ENCODE measurements around the gene CAPN11.

Gene CAPN11

GRCh38 chr6:44217332-44218143 is 58.9 kb downstream of the CAPN11 start:
- DNase-seq: peak; percentile 76

GRCh38 chr6:44219053-44219814 is 60.6 kb downstream of the CAPN11 start:
- DNase-seq: peak; percentile 91

DNA sequence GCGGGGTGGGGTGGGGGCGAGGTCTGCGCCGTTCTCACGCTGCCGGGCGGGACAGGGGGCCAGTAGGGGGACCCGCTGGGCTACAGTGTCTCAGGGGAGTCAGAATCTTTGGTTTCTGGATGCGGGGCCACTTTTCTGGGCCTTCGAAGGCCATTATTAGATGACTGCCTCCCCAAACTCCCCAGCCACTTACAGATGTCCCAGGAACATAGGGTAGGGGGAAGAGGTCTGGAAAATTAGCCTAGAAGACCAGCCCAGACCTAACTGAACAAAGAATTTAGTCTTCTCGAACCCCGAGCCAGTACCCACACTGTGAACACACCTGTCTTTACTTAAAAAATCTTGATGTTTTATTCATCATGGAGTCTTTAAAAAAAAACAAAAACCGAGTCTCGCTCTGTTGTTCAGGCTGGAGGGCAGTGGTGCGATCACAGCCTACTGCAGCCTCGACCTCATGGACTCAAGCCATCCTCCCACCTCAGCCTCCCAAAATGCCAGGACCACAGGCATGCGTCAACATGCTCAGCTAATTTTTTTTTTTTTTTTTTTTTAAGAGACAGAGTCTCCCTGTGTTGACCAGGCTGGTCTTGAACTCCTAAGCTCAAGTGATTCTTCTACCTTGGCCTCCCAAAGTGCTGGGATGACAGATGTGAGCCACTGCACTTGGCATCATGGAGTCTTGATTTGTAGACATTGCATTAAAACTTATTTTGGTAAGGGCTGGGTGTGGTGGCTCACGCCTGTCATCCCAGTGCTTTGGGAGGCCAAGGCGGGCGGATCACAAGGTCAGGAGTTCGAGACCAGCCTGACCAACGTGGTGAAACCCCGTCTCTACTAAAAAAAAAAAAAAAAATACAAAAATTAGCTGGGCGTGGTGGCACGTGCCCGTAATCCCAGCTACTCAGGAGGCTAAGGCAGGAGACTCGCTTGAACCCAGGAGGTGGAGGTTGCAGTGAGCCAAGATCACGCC is 61.5 kb downstream of the CAPN11 start:
- no peak for DNase-seq

DNA sequence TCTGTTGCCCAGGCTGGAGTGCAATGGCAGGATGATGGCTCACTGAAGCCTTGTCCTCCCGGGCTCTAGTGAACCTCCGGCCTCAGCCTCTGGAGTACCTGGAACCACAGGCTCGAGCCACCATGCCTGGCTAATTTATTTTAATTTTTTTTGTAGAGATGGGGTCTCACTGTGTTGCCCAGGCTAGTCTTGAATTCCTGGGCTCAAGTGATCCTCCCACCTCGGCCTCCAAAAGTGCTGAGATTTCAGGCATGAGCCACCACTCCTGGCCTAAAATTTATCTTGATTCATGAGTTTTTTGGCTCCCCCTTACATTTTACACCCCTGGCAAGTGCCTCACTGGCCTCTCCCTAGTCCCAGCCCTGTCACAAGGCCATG is 62.3 kb downstream of the CAPN11 start:
- DNase-seq: no peak

GRCh38 chr6:44221291-44221960 is 62.8 kb downstream of the CAPN11 start:
- peak; percentile 93 for DNase-seq

DNA sequence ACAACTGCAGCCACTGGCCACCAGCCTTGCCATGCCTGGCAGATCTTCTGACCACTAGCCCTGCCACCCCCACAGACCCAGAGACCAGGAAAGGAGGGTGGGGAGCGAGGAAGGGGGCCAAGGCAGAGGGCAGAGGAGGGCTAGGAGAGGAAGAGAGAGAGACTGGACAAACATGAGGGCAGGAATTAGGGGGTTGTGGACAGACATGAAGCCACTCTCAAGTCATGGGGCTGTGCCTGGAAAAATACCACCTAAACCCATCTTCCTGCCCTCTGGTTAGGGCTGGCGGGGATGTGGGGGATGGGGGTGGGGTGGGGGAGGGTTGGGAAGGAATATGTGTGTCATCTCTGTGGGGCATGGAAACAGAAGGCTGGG is 63.3 kb downstream of the CAPN11 start:
- no peak for DNase-seq

- no peak for DNase-seq
Observed at GRCh38 chr6:44222486-44223318, 64.1 kb downstream of the CAPN11 start.

- DNase-seq: peak; percentile 87
Observed at GRCh38 chr6:44223319-44224028, 64.9 kb downstream of the CAPN11 start, which contains the start of gene SLC29A1. Gene SLC29A1, plus strand, starts transcription at chr6:44223595. Its CDS starts 3,719 bp downstream, at chr6:44227314.

GRCh38 chr6:44224029-44224964 is 65.7 kb downstream of the CAPN11 start:
- DNase-seq: no peak

DNA sequence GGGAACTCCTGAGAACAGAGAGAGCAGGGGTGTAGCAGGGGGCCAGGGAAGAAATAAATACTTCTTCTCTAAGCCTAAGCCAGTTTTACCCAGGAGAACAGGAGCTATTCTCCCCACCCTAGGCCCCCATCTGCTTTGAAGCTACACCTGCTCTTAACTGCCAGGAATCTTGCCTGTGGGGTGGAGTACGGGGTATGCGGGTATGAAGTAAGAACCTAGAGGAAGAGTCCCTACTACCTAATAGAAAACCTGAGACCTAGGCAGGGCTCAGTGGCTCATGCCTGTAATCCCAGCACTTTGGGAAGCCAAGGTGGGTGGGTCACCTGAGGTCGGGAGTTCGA is 66.3 kb downstream of the CAPN11 start:
- no peak for DNase-seq

DNA sequence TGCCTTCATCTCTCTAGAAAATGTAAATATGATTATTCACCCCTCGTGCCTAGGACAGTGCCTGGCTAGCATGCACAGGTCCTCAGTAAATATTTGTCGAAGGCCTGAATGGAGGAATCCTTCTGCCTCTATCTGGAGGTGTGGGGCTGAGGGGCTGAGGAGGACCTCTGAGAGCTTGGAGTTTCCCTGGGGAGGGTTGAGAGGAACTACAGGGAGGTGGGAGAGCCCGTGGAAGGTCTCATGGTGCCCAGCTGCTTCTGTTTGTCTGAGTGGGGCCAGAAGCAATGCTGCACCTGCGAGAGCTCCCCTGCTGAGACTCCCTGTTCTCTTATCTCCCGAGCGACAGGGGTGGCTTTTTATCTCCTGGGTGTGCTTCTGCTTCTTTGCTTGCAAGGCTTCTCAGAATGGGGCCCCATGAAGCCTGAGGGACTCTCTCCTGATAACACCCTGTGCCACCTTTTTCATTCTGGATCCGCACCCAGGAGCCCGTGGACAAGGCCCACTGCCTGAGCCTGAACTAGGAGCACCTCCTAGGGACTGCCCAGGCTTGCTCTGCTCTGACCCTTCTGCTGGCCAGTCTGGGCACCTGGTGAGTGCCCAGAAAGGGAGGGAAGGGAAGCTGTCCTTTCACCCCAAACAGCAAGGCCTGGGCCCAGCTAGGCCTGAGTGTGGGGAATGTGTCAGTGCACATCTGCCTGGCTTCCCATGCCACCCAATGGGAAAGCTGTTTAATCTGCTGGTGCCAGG is 67.1 kb downstream of the CAPN11 start:
- no peak for DNase-seq

- DNase-seq: no peak
Observed at GRCh38 chr6:44226368-44227147, 67.9 kb downstream of the CAPN11 start.

- DNase-seq: no peak
Observed at GRCh38 chr6:44227148-44227793, 68.7 kb downstream of the CAPN11 start.

DNA sequence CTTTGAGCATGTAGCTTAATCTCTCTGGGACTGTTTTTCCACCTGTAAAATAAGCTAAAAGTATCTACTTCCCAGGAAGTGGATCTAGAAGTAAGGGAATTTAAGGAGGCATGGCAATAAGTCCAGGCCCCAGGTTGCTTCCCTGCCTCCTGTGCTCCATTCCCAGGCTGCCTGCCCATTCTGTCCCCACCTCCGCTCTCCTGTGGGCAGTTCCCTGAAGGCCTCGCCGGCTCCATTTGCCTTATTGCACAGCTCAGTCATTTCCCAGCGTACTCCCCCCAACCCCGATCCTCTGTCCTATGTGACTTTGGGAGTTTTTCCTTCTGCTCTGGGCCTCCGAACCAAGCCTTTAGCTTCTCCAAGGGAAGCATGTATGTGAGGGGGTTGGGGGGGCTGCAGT is 69.4 kb downstream of the CAPN11 start:
- DNase-seq: no peak

GRCh38 chr6:44228433-44228832 is 69.8 kb downstream of the CAPN11 start:
- no peak for DNase-seq

- DNase-seq: no peak
Observed at GRCh38 chr6:44228836-44229235, 70.2 kb downstream of the CAPN11 start.

DNA sequence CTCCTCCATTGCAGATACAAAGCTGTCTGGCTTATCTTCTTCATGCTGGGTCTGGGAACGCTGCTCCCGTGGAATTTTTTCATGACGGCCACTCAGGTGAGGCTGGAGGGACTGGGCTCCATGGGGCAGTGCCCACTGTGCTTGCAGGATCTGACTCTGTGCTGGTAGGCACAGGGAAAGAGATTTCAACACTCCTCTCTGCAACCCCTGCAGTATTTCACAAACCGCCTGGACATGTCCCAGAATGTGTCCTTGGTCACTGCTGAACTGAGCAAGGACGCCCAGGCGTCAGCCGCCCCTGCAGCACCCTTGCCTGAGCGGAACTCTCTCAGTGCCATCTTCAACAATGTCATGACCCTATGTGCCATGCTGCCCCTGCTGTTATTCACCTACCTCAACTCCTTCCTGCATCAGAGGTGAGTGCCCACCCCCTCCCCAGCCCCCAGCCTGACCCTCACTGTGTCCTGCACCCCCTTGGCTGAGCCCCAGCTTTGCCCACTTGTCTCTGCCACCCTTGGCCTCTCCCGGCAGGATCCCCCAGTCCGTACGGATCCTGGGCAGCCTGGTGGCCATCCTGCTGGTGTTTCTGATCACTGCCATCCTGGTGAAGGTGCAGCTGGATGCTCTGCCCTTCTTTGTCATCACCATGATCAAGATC is 70.9 kb downstream of the CAPN11 start:
- no peak for DNase-seq
